ENCODE data around the gene HSF2.

GRCh38 chr6:122461885-122462284 lies 62.4 kb downstream of the HSF2 start:
- no peak for TF ChIP-seq CTCF (IDR thresholded peaks at IDR 0.05)
- no peak for TF ChIP-seq POLR2AphosphoS5 (IDR thresholded peaks at IDR 0.05; ENCODE audit: insufficient read depth in 1 of 2, low read depth in 1 of 2)

Measured in vagina (tissue), 2 donors.